Neutrophil (primary cell): ENCODE results near the gene SERPINE2.

ENCODE experiments used
- H3K27ac ChIP-seq: fragments of 200-600 bp; sonication (generic); 2 replicates; pipeline ENCODE4 v1.5.1; 2016; ENCODE audit warnings: mild to moderate bottlenecking, moderate library complexity
- H3K27me3 ChIP-seq: fragments of 200-600 bp; sonication (generic); 2 replicates; pipeline ENCODE4 v1.6.0; 2016; ENCODE audit warnings: mild to moderate bottlenecking
- H3K36me3 ChIP-seq: fragments of 200-600 bp; sonication (generic); 2 replicates; pipeline ENCODE4 v1.5.1; 2017
- H3K4me1 ChIP-seq, 2 experiments: fragments of 200-600 bp in 1 of 2; sonication (generic) in 1 of 2; 1 replicate in 1 of 2; 2 replicates in 1 of 2; pipeline versions ENCODE4 v1.5.1 to v1.6.1; 2013 to 2016; ENCODE audit warnings: low read depth in 1 of 2, low read length in 1 of 2, mild to moderate bottlenecking in 1 of 2, moderate library complexity in 1 of 2; ENCODE audit not compliant: control insufficient read depth in 1 of 2, insufficient read depth in 1 of 2
- H3K4me3 ChIP-seq, 2 experiments: fragments of 200-600 bp in 1 of 2; sonication (generic) in 1 of 2; 1 replicate in 1 of 2; 2 replicates in 1 of 2; pipeline ENCODE4 v1.5.1; 2013 to 2016; ENCODE audit warnings: low read depth in 1 of 2, low read length in 1 of 2, mild to moderate bottlenecking in 1 of 2, moderate library complexity in 1 of 2
- H3K9me3 ChIP-seq: fragments of 200-600 bp; sonication (generic); 2 replicates; pipeline ENCODE4 v1.5.1; 2016
- TF ChIP-seq, protein P1 (sequence below): fragments of 200-600 bp; sonication (generic); IDR thresholded peaks from 2 replicates; pipeline ENCODE4 v1.5.1; 2016; ENCODE audit warnings: antibody characterized with exemption

SERPINE2 gene

DNA sequence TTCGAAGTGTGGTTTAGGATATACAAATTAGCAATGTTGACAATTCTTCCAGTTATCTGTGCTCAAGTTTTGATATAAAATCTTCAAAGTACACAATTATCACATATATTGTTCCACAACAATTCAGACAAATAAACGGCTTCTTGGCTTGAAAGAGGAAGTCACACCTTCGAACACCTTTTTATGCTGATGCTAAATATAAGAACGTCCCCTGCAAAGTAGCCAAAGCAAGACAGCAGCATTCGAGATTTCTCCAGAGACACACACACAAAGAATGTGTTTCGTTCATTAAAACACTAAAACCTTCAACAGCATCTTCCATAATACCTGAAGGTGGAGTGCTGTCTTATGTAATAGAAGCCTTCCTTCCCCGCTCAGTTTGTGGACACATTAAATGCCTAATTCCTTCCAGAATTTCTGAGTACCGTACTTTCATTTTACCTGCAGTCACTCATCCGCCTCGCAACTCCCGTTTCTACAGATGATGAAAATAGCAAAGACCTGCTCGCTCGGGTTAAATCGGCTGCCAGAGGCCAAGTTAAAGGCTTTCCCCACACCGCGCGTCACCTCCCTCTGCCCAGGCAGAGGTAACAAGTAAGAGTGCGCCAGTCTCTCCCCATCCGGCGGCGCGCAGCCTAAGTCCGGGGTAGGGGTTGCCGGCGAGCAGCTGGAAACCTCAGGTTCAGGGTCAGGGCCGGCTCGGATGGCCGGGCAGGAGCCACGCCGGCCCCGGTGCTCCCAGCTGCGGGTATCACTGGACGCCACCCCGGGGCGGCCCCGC lies 847 bp downstream of the SERPINE2 start:
- TF ChIP-seq, protein P1, sequence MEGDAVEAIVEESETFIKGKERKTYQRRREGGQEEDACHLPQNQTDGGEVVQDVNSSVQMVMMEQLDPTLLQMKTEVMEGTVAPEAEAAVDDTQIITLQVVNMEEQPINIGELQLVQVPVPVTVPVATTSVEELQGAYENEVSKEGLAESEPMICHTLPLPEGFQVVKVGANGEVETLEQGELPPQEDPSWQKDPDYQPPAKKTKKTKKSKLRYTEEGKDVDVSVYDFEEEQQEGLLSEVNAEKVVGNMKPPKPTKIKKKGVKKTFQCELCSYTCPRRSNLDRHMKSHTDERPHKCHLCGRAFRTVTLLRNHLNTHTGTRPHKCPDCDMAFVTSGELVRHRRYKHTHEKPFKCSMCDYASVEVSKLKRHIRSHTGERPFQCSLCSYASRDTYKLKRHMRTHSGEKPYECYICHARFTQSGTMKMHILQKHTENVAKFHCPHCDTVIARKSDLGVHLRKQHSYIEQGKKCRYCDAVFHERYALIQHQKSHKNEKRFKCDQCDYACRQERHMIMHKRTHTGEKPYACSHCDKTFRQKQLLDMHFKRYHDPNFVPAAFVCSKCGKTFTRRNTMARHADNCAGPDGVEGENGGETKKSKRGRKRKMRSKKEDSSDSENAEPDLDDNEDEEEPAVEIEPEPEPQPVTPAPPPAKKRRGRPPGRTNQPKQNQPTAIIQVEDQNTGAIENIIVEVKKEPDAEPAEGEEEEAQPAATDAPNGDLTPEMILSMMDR, result no peak
- H3K27me3 ChIP-seq, result peaks cover 81% of the 10 kb centered on the region
- H3K9me3 ChIP-seq, result no peaks in the 10 kb centered on the region
- H3K4me1 ChIP-seq, result peaks cover 8 to 18% of the 10 kb centered on the region in 2 experiments
- no peaks in the 10 kb centered on the region for H3K36me3 ChIP-seq
- H3K27ac ChIP-seq, result no peak overlapping the region
- peak overlapping the region; percentile 7 to 43 for H3K4me3 ChIP-seq

DNA sequence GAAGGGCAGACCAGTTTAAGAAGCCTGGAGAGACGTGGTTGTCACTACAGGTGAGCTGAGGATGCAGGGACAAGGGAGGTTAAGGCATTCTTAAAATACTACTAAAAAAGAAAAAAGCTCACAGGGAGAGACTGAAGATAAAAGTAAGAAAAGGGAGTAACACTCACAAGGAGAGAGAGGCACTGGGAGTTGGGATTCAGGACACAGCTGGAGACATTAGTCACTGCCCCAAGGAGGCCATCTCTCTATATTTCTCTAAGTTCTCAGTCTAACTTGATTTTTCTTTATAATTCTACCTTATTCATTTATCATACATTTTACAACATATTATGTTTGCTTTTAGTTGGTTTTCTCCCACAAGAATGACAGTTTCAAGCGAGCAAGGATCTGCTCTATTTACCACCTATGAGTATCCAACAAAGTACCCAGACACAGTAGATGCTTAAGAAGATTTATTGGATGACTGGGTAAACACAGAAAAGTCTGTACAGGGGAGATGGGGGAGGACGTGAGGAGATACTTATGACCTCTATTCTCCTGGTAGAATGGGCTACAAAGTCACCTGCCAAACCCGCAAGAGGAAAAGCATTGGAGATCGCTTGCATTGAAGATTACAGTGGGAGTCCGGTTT lies 2.2 kb downstream of the SERPINE2 start:
- TF ChIP-seq, protein P1, result no peak
- Histone ChIP-seq H3K4me1 (peaks cover 8 to 18% of the 10 kb centered on the region in 2 experiments), H3K27ac (no peak overlapping the region), H3K27me3 (peaks cover 76% of the 10 kb centered on the region), H3K4me3 (no peak overlapping the region), H3K36me3 (no peaks in the 10 kb centered on the region), H3K9me3 (no peaks in the 10 kb centered on the region)

DNA sequence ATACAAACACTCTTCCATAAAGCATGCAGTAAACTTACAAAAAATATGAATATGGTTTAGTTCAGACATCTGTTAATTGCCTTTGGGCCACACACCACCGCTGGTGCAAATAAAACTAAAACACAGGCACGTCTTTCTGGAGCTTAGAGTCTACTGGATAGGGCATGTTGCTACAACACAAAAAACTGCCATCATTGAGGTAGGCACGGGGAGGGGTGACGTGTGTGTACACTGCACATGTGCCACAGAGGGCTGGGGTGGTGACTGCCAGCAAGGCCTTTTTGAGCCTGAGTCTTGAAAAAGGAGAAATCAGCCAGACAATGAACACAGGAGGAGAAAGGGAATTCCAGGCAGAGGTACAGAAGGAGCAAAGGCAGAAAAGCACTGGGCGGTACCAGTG lies 5.1 kb downstream of the SERPINE2 start:
- Histone ChIP-seq H3K36me3 (no peaks in the 10 kb centered on the region), H3K4me1 (peaks cover 8 to 12% of the 10 kb centered on the region in 2 experiments), H3K27ac (no peak overlapping the region), H3K9me3 (no peaks in the 10 kb centered on the region), H3K4me3 (no peak overlapping the region), H3K27me3 (peaks cover 48% of the 10 kb centered on the region)
- TF ChIP-seq, protein P1, result no peak

DNA sequence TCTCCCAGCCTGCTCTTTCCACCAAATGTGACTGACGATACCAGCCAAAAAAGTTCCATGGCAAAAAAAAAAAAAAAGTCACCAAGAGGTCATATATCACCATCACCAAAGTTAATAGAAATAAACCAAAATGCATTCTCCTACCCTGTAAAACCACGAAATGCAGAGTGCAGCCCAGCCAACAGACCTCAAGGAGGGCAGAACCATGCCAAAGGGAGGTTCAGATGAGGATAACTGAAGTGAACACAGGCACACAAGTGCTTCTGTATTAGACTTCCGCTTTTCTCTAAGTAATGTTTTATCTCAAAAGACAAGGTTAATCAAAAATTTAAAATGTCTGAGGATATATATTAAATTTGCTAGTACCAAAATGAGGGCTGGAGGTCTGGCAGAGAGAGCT lies 5.5 kb downstream of the SERPINE2 start:
- no peak overlapping the region for H3K4me3 ChIP-seq
- peaks cover 43% of the 10 kb centered on the region for H3K27me3 ChIP-seq
- H3K4me1 ChIP-seq, result peaks cover 6 to 8% of the 10 kb centered on the region in 2 experiments
- no peak overlapping the region for H3K27ac ChIP-seq
- TF ChIP-seq, protein P1, result no peak
- H3K9me3 ChIP-seq, result no peaks in the 10 kb centered on the region
- H3K36me3 ChIP-seq, result no peaks in the 10 kb centered on the region

DNA sequence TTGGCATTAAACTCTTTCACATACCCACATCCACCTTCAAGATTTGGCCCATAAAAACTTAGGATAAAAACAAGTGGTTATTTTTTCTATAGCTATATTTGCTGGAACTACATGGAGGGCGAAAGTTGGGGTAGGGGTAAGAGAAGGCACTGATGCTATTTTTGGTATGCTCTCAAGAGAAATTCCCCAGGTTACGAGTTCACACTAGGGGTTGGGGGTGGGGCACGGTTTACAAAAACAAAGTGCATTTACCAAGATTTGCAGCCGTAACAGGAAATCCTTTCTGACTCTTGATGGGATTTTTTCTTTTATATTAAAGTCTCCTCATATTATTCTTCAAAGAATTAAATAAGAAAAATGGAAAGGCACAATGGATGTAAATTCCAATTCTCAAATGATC lies 6.8 kb downstream of the SERPINE2 start:
- no peaks in the 10 kb centered on the region for H3K36me3 ChIP-seq
- peaks cover 30% of the 10 kb centered on the region for H3K27me3 ChIP-seq
- no peak overlapping the region for H3K4me3 ChIP-seq
- no peak overlapping the region for H3K27ac ChIP-seq
- TF ChIP-seq, protein P1, result no peak
- H3K4me1 ChIP-seq, result no peaks in the 10 kb centered on the region
- H3K9me3 ChIP-seq, result no peaks in the 10 kb centered on the region
